Neural progenitor cell (in vitro differentiated cells): Measurements from ENCODE around the gene ARFGAP3.

Source experiments
- EZH2 ChIP-seq: fragments of 200-600 bp; sonication (generic); IDR thresholded peaks from 2 replicates; pipeline ENCODE4 v1.6.1; 2017; ENCODE audit warnings: antibody characterized with exemption, mild to moderate bottlenecking, moderate library complexity
- EZH2phosphoT487 ChIP-seq: fragments of 200-600 bp; sonication (generic); IDR thresholded peaks from 2 replicates; pipeline ENCODE4 v1.6.1; 2017; ENCODE audit warnings: antibody characterized with exemption
- TF ChIP-seq, protein P1 (sequence below): fragments of 200-600 bp; sonication (generic); IDR thresholded peaks from 2 replicates; pipeline ENCODE4 v1.5.1; 2017; ENCODE audit warnings: antibody characterized with exemption, mild to moderate bottlenecking

DNA sequence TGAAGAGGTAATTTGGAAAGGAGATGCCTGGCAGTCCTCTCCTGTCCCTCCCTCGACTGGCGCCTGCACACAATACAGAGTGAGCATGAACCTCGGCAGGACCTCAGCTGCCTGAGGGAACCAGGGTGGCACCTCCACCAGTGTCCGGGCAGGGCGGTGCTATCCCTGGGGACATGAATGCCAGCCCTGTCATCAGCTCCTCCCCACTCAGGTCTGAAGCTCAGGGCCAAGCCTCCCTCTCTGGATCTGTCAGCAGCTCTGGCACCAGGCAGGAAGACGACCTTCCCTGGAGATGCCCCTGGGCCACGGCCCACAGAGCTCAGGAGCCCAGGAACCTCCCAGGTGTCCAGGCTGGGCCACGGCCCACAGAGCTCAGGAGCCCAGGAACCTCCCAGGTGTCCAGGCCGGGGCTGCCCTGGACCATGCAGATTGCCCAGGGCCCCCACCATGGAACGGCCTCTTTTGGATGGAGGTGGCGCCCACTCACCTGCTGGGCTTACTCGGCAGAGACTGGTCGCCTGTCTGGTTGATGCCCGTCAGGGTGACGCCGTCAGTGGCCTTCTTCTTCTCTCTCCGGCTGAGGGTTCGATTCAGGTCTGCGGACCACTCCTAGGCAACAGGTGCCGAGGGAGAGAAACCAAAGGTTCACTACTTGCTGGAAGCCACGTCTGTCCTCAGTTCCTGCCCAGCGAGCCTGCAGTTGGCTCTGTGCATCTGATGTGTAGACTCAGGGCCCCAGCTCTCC, 21.7 kb upstream of the ARFGAP3 start:
- TF ChIP-seq, protein P1, sequence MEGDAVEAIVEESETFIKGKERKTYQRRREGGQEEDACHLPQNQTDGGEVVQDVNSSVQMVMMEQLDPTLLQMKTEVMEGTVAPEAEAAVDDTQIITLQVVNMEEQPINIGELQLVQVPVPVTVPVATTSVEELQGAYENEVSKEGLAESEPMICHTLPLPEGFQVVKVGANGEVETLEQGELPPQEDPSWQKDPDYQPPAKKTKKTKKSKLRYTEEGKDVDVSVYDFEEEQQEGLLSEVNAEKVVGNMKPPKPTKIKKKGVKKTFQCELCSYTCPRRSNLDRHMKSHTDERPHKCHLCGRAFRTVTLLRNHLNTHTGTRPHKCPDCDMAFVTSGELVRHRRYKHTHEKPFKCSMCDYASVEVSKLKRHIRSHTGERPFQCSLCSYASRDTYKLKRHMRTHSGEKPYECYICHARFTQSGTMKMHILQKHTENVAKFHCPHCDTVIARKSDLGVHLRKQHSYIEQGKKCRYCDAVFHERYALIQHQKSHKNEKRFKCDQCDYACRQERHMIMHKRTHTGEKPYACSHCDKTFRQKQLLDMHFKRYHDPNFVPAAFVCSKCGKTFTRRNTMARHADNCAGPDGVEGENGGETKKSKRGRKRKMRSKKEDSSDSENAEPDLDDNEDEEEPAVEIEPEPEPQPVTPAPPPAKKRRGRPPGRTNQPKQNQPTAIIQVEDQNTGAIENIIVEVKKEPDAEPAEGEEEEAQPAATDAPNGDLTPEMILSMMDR = no peak
- TF ChIP-seq EZH2phosphoT487 (no peak), EZH2 (no peak)
